Right atrium auricular region (tissue), 2 donors: ENCODE measurements around the gene SGCG. TPM values are rescaled to one million over a fixed set of nuclear protein-coding genes. Genes with fewer than 3 reads are reported as not detected.

Experiments used
- DNase-seq: peaks from one replicate; pipeline ENCODE4 v3.0.0-alpha.2; 2019; ENCODE audit warnings: low spot score
- H3K27ac ChIP-seq, 2 donors: fragments of 200-600 bp; sonication (generic); 1 replicate in 1 of 2; 2 replicates in 1 of 2; pipeline ENCODE4 v1.5.1; 2016 to 2019
- H3K27me3 ChIP-seq, 2 donors: fragments of 200-600 bp; sonication (generic); one replicate each; pipeline versions ENCODE4 v1.5.1 to v1.6.0; 2017 to 2019
- H3K36me3 ChIP-seq: fragments of 200-600 bp; sonication (generic); one replicate; pipeline ENCODE4 v1.5.1; 2016
- H3K4me1 ChIP-seq, 2 donors: fragments of 200-600 bp; sonication (generic); one replicate each; pipeline versions ENCODE4 v1.5.1 to v1.6.0; 2017 to 2019
- H3K4me3 ChIP-seq, 2 donors: fragments of 200-600 bp; sonication (generic); 1 replicate in 1 of 2; 2 replicates in 1 of 2; pipeline ENCODE4 v1.5.1; 2017 to 2019; ENCODE audit warnings: mild to moderate bottlenecking in 1 of 2, moderate library complexity in 1 of 2
- H3K9me3 ChIP-seq, 2 donors: fragments of 200-600 bp; sonication (generic); one replicate each; pipeline ENCODE4 v1.5.1; 2019
- CTCF ChIP-seq, 2 donors: fragments of 200-600 bp; sonication (generic); IDR thresholded peaks; one replicate each; pipeline ENCODE4 v1.5.1; 2019; ENCODE audit warnings: antibody characterized with exemption in 2 of 2
- total RNA-seq, 2 donors: library from RNA; depleted of rRNA; stranded (reverse); fragments of >200 nt; gene quantifications; one replicate each; pipeline ENCODE4 v1.1.0, GENCODE V29; 2016

Gene SGCG
- total RNA-seq, 2 donors from 2014 or later, result 88.2 to 123 TPM

GRCh38 chr13:23146006-23146405 lies 34.8 kb upstream of the SGCG start:
- DNase-seq, result no peak
- Histone ChIP-seq H3K36me3 (no peaks in the 10 kb centered on the region), H3K4me3 (no peak overlapping the region), H3K27ac (no peak overlapping the region), H3K27me3 (no peaks in the 10 kb centered on the region), H3K9me3 (no peaks in the 10 kb centered on the region), H3K4me1 (no peaks in the 10 kb centered on the region)
- TF ChIP-seq CTCF (IDR thresholded peaks at IDR 0.05), result no peak

GRCh38 chr13:23146811-23147625 lies 33.8 kb upstream of the SGCG start:
- no peak overlapping the region for H3K4me3 ChIP-seq
- no peak overlapping the region for H3K27ac ChIP-seq
- no peaks in the 10 kb centered on the region for H3K9me3 ChIP-seq
- no peaks in the 10 kb centered on the region for H3K4me1 ChIP-seq
- no peak for DNase-seq
- no peaks in the 10 kb centered on the region for H3K27me3 ChIP-seq
- no peaks in the 10 kb centered on the region for H3K36me3 ChIP-seq
- TF ChIP-seq CTCF (IDR thresholded peaks at IDR 0.05), result no peak

GRCh38 chr13:23147827-23148226 lies 33.0 kb upstream of the SGCG start:
- no peaks in the 10 kb centered on the region for H3K4me1 ChIP-seq
- DNase-seq, result no peak
- TF ChIP-seq CTCF (IDR thresholded peaks at IDR 0.05), result no peak
- no peaks in the 10 kb centered on the region for H3K36me3 ChIP-seq
- H3K27me3 ChIP-seq, result no peaks in the 10 kb centered on the region
- no peak overlapping the region for H3K4me3 ChIP-seq
- no peak overlapping the region for H3K27ac ChIP-seq
- no peaks in the 10 kb centered on the region for H3K9me3 ChIP-seq

GRCh38 chr13:23157781-23158180 lies 23.0 kb upstream of the SGCG start:
- H3K27me3 ChIP-seq, result no peaks in the 10 kb centered on the region
- H3K36me3 ChIP-seq, result no peaks in the 10 kb centered on the region
- H3K27ac ChIP-seq, result no peak overlapping the region
- no peak overlapping the region for H3K4me3 ChIP-seq
- TF ChIP-seq CTCF (IDR thresholded peaks at IDR 0.05), result no peak
- peaks cover 0 to 12% of the 10 kb centered on the region in 2 donors for H3K4me1 ChIP-seq
- DNase-seq, result no peak
- no peaks in the 10 kb centered on the region for H3K9me3 ChIP-seq

GRCh38 chr13:23159205-23159759 lies 21.5 kb upstream of the SGCG start:
- TF ChIP-seq CTCF (IDR thresholded peaks at IDR 0.05), result peak; percentile 65 to 75
- DNase-seq, result no peak
- Histone ChIP-seq H3K27me3 (no peaks in the 10 kb centered on the region), H3K4me3 (peak overlapping the region; percentile 50 to 53), H3K4me1 (peaks cover 0 to 12% of the 10 kb centered on the region in 2 donors), H3K36me3 (no peaks in the 10 kb centered on the region), H3K27ac (peak overlapping the region; percentile 7 to 55), H3K9me3 (no peaks in the 10 kb centered on the region)
